A673 (cell line): ENCODE results near the gene FTO. TPM values are rescaled to one million over a fixed set of nuclear protein-coding genes. Genes with fewer than 3 reads are reported as not detected.

ENCODE experiments used
- BruUV-seq: library from RNA; stranded (reverse); fragments of 400-500 nt; replicated peaks from 2 replicates; lab custom pipeline; 2021; lab: Mats Ljungman, UMichigan
- CTCF ChIA-PET: fragments of 300-600 bp; sonication (Branson Sonifier 250); formaldehyde crosslinking; loops from one replicate; lab custom pipeline; 2022; ENCODE audit warnings: antibody characterized with exemption; lab: Charles Lee
- POLR2A ChIA-PET: fragments of 300-600 bp; sonication (Branson Sonifier 250); formaldehyde crosslinking; loops from one replicate; lab custom pipeline; 2022; ENCODE audit warnings: antibody characterized with exemption; ENCODE audit not compliant: low non-redundant PET; lab: Charles Lee
- DNase-seq: peaks from one replicate; pipeline ENCODE4 v3.0.0-alpha.2; 2015; ENCODE audit warnings: low spot score
- H3K27ac ChIP-seq: fragments of 200-600 bp; sonication (generic); 2 replicates; pipeline ENCODE4 v1.5.1; 2016; ENCODE audit warnings: mixed run types, low read depth, mild to moderate bottlenecking, mixed read lengths, antibody characterized with exemption, low read length; ENCODE audit not compliant: poor library complexity, severe bottlenecking
- H3K27me3 ChIP-seq: fragments of 200-600 bp; sonication (generic); replicated peaks from 2 replicates; pipeline ENCODE4 v1.6.1; 2017; ENCODE audit warnings: mixed run types, low read depth, mild to moderate bottlenecking, mixed read lengths, antibody characterized with exemption, low read length; ENCODE audit not compliant: insufficient read depth, poor library complexity
- H3K36me3 ChIP-seq: fragments of 200-600 bp; sonication (generic); 2 replicates; pipeline ENCODE4 v1.6.1; 2016; ENCODE audit warnings: mixed run types, mild to moderate bottlenecking, mixed read lengths, antibody characterized with exemption, low read length; ENCODE audit not compliant: insufficient read depth, poor library complexity, severe bottlenecking
- H3K4me1 ChIP-seq: fragments of 200-600 bp; sonication (generic); 2 replicates; pipeline ENCODE4 v1.6.1; 2017; ENCODE audit warnings: mixed run types, mild to moderate bottlenecking, mixed read lengths, antibody characterized with exemption, low read length; ENCODE audit not compliant: insufficient read depth, poor library complexity, severe bottlenecking
- H3K4me3 ChIP-seq: fragments of 200-600 bp; sonication (generic); 2 replicates; pipeline ENCODE4 v1.5.1; 2016; ENCODE audit warnings: low read depth, mixed run types, mild to moderate bottlenecking, mixed read lengths, low read length; ENCODE audit not compliant: poor library complexity, severe bottlenecking
- H3K9me3 ChIP-seq: fragments of 200-600 bp; sonication (generic); 2 replicates; pipeline ENCODE4 v1.6.1; 2016; ENCODE audit warnings: mixed run types, low read depth, mild to moderate bottlenecking, mixed read lengths, antibody characterized with exemption, low read length; ENCODE audit not compliant: poor library complexity, severe bottlenecking
- CTCF ChIP-seq: fragments of 300-800, 200-600 bp; sonication (generic); conservative IDR thresholded peaks from 2 replicates; pipeline ENCODE4 v1.5.1; 2017; ENCODE audit warnings: low read depth, mild to moderate bottlenecking, antibody characterized with exemption, low read length, moderate library complexity, mixed read lengths
- EZH2 ChIP-seq: fragments of 200-600 bp; sonication (generic); IDR thresholded peaks from 2 replicates; pipeline ENCODE4 v1.6.1; 2017; ENCODE audit warnings: borderline replicate concordance, low read depth, mild to moderate bottlenecking, mixed read lengths, antibody characterized with exemption, low read length; ENCODE audit not compliant: poor library complexity, severe bottlenecking
- intact Hi-C: fragments of 100-400 bp; cut with micrococcal nuclease; formaldehyde crosslinking; loops from one replicate; pipeline ENCODE4 v1.10.0; 2022; ENCODE audit not compliant: unreplicated experiment
- total RNA-seq: library from RNA; stranded (reverse); gene quantifications from 2 replicates; pipeline ENCODE4 v1.2.3, GENCODE V29; 2021

The FTO gene
- total RNA-seq, 1 experiment from 2014 or later, result 73.4 TPM

DNA sequence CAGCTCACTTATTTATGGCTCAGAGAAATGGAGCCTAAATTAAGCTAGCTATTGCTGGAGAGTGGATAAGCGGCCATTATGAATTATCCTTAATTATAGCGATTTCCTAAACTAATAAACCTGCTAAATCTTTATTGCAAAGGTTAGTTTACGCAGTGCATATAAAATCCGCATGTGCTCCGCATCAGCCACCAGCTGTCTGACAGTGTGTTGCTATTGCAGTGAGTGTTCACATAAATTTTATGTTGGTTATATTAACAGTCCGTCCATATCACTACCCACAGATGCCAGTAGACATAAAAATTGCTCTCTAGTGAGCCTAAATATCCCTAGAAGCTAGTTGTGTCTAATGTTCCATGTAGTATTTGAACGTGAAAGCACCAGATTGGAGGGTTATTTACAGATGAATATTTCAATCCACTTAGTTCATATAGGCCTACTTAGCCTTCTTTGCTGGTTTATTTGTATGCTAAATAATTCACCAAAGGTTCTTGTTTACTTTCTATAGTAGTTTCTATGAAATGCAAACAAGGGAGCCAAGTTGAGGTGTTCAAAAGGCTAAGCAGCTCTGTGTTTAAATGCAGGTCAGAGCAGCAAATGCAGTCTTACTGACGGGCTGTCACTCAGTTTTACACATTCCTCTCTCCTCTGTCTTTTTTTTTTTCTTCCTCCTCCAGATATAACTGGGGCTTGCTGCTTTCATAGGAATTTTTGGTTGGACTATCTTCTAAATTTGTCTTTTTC is 363.5 kb downstream of the FTO start:
- Histone ChIP-seq H3K27me3 (no peaks in the 10 kb centered on the region), H3K27ac (no peak overlapping the region), H3K36me3 (no peaks in the 10 kb centered on the region), H3K4me1 (peaks cover 11% of the 10 kb centered on the region), H3K9me3 (no peaks in the 10 kb centered on the region), H3K4me3 (no peak overlapping the region)
- intact Hi-C loops, result no loop called here
- ChIA-PET POLR2A (interaction anchor here (0.6 kb wide), 2 partner anchors 10 to 1256 kb away, joined by 3 read pairs; partner anchors contain the start of gene IRX6), CTCF (no interaction called here)
- BruUV-seq, result no TSS peak
- DNase-seq, result peak; percentile 42
- TF ChIP-seq EZH2, result no peak
- TF ChIP-seq CTCF, result no peak

- no peaks in the 10 kb centered on the region for H3K27me3 ChIP-seq
- no TSS peak for BruUV-seq
- no peak for DNase-seq
- no peaks in the 10 kb centered on the region for H3K9me3 ChIP-seq
- no peak overlapping the region for H3K27ac ChIP-seq
- H3K4me1 ChIP-seq, result peaks cover 11% of the 10 kb centered on the region
- POLR2A ChIA-PET, result no interaction called here
- CTCF ChIA-PET, result no interaction called here
- intact Hi-C loops, result no loop called here
- no peaks in the 10 kb centered on the region for H3K36me3 ChIP-seq
- no peak overlapping the region for H3K4me3 ChIP-seq
- TF ChIP-seq CTCF, result no peak
- TF ChIP-seq EZH2, result no peak
These were observed 364.3 kb downstream of the FTO start for GRCh38 chr16:54068212-54068611.

GRCh38 chr16:54069601-54070239 is 365.8 kb downstream of the FTO start:
- POLR2A ChIA-PET, result no interaction called here
- Histone ChIP-seq H3K27ac (no peak overlapping the region), H3K4me3 (no peak overlapping the region), H3K9me3 (no peaks in the 10 kb centered on the region), H3K27me3 (no peaks in the 10 kb centered on the region), H3K36me3 (no peaks in the 10 kb centered on the region), H3K4me1 (peaks cover 11% of the 10 kb centered on the region)
- DNase-seq, result no peak
- intact Hi-C loops, result no loop called here
- TF ChIP-seq CTCF (no peak), EZH2 (no peak)
- BruUV-seq, result no TSS peak
- CTCF ChIA-PET, result no interaction called here
